HL-60/S4 treated with phorbol 12-myristate 13-acetate at 8.2 ng/mL for 4 days and 3 days (cell line): ENCODE results near the gene COLEC11.
"Not testable (repeated sequence)": the region's sequence is repeated elsewhere in the genome, so short reads cannot be mapped to it uniquely, and the experiment has no call there.

Experiments
- in situ Hi-C: fragments of 300-500 bp; cut with MboI; formaldehyde crosslinking; loops from 2 replicates; pipeline ENCODE4 v1.15.0; 2022; ENCODE audit warnings: low sequenced_read_pairs

COLEC11 gene

DNA sequence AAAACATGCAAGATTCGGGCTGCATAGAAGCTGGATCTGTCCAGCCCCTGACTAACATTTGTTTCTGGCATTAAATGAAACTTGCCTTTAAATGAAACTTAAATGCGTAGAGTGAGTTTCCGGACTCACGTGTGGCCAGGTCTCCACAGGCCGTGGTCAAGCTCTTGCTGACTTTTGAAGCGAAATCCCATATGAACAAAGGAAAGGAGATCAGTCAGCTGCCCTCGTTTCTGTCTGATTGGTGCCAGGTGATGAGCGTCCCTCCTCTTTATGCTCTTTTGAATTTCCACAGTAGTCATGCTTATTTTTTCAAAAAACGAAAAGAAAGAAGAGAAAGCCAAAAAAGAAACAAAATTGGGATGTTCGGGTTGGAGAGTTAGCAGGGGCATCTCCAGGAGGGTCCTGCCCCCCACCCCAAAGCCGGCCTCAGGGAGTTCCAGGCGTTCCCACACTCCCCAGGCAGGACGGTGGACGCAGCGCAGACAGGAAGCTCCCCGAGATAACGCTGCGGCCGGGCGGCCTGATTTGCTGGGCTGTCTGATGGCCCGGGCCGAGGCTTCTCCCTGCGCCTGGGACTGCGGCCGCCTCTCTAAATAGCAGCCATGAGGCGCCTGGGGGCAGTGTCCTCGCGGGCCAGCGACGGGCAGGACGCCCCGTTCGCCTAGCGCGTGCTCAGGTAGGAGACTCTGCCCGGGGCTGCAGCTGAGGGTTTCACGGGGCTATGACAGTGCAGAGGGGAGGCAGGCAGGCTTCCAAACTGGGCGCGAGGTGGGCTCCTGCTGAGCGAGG, at the start of gene COLEC11:
Gene COLEC11 (plus strand): TSS at position 620 of the 789 bp plus-strand sequence. CDS start 9,229 bp downstream, outside the sequence.
- in situ Hi-C loops, result no loop called here

- in situ Hi-C loops, result no loop called here
Observed at GRCh38 chr2:3545788-3546478, 49.0 kb upstream of the COLEC11 start.

- in situ Hi-C loops, result no loop called here
Observed at GRCh38 chr2:3547915-3548314, 47.0 kb upstream of the COLEC11 start.

- in situ Hi-C loops, result no loop called here
Observed at GRCh38 chr2:3553946-3554345, 41.0 kb upstream of the COLEC11 start.

DNA sequence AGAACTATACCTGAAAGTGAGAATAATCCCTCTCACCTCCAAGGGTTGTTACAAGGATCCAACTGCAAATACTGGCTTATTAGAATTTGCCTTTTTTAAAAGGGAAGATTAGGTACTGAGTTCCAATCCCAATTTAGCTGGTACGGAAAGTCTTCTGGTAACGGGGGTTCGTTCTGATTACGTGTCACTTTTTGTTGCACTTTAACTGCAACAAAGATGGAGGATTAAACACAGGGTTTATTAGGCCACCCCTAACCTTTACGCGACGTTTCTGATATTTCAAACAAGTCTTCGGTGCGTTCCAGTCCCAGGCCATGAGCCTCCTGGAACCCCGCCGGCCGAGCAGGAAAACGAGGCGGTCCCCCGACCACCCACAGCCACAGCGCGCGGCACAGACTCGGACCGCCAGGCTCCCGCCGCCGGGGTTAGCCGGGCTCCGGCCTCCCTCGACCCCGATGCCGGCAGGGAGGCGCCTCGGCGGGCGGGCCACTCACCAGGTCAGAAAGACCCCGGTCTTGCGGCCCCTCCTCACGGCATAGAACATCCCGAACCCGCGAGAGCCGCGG, 37.2 kb upstream of the COLEC11 start:
- in situ Hi-C loops, result no loop called here

DNA sequence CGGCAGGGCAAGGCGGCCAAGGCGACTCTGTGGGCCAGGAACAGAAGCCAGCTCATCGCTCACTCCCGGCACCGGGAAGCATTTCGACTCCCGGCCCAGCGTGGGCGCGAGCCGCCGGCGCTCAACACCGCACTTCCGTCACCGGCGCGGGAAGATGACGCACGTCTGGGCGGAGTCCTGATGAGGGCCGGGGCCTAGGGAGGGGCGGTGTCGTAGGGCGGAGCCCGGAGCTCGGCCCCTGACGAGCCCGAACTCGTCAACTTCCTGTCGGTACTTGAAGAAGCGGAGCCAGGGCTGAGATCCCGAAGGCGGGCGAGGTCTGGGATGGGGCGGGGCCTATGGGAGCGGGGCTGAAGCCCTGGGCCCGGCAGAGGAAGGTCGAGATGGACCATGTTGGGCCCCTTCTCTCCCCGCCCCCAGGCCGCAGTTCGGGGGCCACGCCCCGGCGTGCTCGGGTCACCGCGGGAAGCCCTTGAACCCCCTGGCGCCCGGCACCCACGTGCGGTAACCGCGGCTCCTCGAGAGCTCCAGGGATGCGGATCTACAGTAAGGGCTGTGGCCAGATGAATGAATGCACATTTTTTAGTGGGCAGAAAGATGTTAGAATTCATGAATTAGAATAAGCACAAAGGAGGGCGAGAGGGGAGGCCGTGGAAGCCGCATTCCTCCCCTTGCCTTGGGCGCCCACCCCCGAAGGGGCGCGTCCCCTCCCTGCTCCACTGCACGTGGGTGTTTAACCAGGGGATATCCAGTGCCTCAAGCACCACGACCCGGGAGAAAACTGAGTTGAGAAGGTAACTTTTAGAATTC, 36.5 kb upstream of the COLEC11 start, which contains the start of gene RNASEH1:
Gene RNASEH1 (minus strand): TSS at position 129 of the 810 bp plus-strand sequence. CDS start 73 bp downstream, at position 56.
- in situ Hi-C loops, result no loop called here

DNA sequence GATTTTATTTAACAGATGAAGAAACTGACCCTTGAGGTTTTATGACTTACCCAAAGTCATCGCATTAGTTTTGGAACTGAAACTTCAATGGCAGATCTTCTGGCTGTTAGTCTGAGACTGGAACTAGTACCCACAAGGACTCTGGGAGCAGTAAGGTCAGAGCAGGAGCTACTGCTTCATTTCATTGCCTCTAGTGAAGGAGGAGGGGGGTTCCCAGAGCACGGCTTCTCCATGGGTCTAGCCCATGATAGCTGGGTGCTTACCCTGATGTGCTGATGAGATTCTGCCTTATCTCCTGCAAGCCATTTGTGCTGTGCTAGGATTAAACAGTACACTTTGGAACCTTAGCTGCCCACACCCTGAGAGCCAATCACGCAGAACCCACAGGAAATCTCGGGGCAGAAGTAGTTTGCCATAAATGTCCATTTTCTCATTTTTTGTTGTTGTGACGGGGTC, 31.4 kb upstream of the COLEC11 start:
- in situ Hi-C loops, result no loop called here

DNA sequence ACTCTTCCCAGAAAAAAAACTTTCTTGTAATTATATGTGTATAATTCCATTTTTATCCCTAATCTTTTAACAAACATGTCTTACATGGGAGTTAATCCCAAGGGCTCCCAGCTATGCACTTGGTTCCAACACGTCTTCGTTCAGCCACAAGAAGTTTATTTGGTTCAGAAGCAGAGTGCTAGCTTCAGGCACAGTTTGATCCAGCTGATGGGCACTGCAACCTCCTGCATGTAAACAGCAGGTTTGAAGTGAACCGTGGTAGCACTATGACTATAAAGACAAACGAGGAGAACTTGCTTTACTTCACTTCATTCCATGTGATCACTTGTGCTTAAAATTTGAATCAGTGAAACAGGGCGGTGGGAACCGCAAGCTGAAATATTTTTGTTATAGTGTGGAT, 29.8 kb upstream of the COLEC11 start:
- in situ Hi-C loops, result no loop called here

DNA sequence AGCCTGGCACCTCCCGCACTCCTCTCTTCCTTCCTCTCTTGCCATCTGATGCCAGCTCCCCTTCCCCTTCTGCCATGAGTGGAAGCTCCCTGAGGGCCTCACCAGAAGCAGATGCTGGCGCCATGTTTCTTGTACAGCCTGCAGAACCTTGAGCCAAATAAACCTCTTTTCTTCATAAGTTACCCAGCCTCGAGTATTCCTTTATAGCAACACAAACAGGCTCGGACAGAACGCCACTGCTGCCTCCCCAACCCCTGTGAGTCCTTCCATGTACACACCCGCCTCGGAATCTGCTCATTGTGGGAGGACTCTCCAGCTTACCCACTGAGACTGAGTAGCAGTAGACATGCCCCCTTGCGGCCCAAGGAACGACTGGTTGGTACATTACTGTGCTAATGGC, 28.1 kb upstream of the COLEC11 start:
- in situ Hi-C loops, result no loop called here

DNA sequence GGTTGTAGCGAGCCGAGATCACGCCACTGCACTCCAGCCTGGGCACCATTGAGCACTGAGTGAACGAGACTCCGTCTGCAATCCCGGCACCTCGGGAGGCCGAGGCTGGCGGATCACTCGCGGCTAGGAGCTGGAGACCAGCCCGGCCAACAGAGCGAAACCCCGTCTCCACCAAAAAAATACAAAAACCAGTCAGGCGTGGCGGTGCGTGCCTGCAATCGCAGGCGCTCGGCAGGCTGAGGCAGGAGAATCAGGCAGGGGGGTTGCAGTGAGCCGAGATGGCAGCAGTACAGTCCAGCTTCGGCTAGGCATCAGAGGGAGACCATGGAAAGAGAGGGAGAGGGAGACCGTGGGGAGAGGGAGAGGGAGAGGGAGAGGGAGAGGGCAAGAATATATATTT, 25.3 kb upstream of the COLEC11 start:
- in situ Hi-C loops, result not testable (repeated sequence)

GRCh38 chr2:3571284-3571683, 23.6 kb upstream of the COLEC11 start:
- in situ Hi-C loops, result no loop called here

GRCh38 chr2:3572620-3573019, 22.3 kb upstream of the COLEC11 start:
- in situ Hi-C loops, result no loop called here

GRCh38 chr2:3574155-3574554, 20.8 kb upstream of the COLEC11 start:
- in situ Hi-C loops, result no loop called here

GRCh38 chr2:3575534-3576262, 19.2 kb upstream of the COLEC11 start:
- in situ Hi-C loops, result no loop called here

DNA sequence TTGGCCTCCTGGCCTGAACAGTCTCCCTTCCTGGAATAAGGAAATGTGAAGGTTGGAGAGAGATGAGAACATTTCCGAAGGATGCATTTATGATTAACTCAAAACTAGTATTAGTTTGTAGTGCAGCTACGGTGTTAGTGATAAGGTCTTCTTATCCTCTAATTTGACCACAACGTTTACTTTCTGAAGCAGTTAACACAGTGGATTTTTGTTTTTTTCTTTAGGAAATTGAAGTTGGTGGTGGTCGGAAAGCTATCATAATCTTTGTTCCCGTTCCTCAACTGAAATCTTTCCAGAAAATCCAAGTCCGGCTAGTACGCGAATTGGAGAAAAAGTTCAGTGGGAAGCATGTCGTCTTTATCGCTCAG, 18.7 kb upstream of the COLEC11 start:
- in situ Hi-C loops, result not testable (repeated sequence)

DNA sequence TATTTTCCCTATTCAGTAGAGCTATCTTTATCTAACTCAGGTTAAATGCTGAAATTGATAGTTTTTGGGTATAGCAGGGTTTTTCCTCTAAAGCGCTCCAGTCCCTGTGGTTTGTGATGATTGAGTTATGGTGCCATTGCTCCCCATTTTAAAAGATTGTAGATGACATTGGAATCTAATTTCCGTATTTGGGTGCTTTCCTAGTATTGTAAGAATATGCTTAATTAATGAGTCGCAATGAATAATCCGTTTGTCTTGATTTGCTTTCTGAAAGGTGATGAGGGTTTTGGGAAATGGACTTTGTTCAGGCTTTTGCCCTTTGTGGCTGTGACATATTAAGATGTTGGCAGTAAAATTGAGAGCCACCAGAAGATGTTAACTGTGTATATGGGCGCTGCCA, 15.9 kb upstream of the COLEC11 start:
- in situ Hi-C loops, result no loop called here

DNA sequence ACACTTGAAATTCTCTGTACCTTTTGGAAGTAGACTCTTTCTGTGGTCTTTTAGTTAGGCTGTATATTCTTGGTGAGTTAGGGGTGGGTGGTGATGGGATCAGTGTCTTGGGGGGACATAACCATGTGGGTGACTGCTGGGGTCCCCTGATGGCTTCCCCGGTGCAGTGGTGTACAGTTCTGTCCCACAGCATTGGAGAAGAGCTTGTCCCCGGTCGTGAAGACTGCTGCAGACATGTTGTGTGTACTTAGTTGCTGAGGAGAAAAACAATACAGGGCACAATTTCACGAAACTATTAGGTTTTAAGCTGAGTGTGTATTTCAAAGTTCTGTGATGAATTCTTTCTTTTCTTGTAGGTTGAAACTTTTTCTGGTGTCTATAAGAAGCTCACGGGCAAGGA, 14.5 kb upstream of the COLEC11 start:
- in situ Hi-C loops, result no loop called here

DNA sequence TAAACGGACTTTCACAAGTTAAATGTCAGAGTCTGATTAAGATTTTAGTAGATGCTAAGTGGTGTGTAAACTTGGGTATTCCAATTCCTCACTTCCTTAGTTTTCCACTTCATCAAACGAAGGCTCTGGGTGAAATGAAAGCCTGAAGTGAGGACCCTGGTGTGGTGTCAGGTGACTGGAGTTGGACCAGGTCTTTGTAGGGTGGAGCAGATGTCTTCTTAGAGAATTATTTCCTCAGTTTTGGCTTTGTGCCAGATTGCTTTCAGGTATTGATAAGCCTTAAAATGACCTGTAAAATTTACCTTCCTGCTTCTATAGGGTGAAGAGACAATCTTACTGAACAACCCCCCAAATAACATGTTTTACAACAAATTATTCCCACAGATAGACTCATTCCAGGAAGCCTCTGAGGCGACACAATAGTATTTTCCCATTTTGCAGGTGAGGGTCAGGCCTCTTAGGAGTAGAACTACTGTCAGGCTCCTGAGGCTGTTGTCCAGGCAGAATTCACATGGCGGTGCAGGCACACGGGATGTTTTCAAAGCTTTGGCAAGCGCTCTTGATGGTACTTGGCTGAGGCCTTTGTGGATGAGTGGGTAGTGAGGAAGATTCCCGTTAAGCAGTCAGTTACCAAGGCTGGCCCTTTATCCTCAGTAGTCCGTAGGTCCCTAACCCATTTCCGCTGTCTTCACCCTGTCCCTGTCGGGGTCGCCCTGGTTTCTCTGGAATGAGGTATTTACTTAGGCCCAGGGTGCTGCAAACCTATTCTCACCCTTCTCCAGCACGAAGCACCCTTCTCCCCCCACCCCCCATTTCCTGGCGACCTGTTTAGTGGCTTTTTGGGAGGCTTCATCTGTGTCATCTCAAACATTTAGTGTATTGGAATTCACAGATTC, 13.3 kb upstream of the COLEC11 start:
- in situ Hi-C loops, result no loop called here

DNA sequence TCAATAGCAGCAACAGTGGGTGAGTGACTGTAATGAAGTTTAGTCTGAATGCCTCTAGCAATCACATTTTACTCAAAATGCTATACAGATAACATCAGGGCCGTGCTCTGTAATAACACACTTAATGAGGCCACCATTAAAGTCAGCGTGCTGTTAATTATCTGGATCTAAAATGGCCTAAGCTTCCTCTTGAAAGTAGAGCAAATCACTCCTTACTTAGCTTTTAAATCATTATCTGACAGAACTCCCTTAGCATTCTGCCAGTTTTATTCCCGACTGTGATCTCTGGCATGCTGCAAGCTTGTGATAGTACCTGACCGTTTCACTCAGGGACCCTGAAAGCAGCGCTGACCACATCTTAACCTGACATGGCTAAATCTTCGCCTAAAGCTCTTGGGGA, 10.8 kb upstream of the COLEC11 start:
- in situ Hi-C loops, result no loop called here
